ENCODE measurements around the gene C1QTNF12.

C1QTNF12 gene

DNA sequence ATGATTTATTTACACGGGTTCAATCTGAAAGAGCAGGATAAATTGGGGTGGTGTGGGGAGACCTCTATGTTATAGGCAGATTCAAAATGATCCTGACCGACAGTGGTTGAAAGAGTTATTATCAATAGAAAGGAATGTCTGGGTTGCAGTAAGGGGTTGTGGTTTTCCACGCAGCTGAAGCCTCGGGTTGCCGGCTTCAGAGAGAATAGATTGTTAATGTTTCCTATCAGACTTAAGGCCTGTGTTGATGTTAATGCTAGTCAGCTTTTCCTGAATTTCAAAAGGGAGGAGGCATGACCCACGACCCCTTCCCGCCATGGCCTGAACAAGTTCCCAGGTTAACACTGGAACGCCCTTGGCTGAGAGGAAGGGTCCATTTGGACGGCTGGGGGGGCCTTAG, 29.3 kb upstream of the C1QTNF12 start:
- TF ChIP-seq TCF12 (IDR thresholded peaks at IDR 0.05; ENCODE audit: low read depth) (no peak), FOXM1 (IDR thresholded peaks at IDR 0.05; ENCODE audit: borderline replicate concordance, low read depth) (no peak), TAF1 (IDR thresholded peaks at IDR 0.05; ENCODE audit: low read depth) (no peak), ZBTB7A (IDR thresholded peaks at IDR 0.05; ENCODE audit: low read depth) (no peak), RAD21 (IDR thresholded peaks at IDR 0.05; ENCODE audit: low read depth) (no peak), EP300 (IDR thresholded peaks at IDR 0.05; ENCODE audit: borderline replicate concordance) (no peak), NFIC (IDR thresholded peaks at IDR 0.05) (no peak), EGR1 (IDR thresholded peaks at IDR 0.05) (no peak), YY1 (IDR thresholded peaks at IDR 0.05; ENCODE audit: low read depth) (no peak)
- TF ChIP-seq, protein P1, sequence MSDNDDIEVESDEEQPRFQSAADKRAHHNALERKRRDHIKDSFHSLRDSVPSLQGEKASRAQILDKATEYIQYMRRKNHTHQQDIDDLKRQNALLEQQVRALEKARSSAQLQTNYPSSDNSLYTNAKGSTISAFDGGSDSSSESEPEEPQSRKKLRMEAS (IDR thresholded peaks at IDR 0.05) = no peak

DNA sequence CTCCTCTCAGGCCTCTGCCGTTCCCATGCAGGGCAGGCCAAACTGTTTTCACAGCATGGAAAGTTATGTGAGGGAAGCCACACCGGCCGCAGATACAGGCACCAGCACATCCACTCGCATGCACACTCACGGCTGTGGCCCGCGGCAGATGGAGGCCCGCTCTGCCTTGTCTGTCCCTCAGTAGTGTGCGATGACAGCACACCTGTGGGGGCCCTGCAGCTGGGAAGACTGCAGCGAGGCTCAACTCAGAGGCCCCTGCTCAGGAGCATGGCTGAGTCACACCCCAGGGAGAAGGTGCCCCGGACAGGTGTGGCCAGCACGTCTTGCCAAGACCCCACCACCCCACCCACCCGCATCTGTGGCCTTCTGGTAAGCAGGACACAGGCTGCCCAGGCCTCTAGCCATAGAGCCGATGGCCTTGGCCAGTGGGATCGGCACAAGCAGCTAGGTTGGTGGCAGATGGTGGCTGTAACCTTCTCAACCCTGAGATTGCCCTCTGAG, 28.5 kb upstream of the C1QTNF12 start:
- TF ChIP-seq, protein P2, sequence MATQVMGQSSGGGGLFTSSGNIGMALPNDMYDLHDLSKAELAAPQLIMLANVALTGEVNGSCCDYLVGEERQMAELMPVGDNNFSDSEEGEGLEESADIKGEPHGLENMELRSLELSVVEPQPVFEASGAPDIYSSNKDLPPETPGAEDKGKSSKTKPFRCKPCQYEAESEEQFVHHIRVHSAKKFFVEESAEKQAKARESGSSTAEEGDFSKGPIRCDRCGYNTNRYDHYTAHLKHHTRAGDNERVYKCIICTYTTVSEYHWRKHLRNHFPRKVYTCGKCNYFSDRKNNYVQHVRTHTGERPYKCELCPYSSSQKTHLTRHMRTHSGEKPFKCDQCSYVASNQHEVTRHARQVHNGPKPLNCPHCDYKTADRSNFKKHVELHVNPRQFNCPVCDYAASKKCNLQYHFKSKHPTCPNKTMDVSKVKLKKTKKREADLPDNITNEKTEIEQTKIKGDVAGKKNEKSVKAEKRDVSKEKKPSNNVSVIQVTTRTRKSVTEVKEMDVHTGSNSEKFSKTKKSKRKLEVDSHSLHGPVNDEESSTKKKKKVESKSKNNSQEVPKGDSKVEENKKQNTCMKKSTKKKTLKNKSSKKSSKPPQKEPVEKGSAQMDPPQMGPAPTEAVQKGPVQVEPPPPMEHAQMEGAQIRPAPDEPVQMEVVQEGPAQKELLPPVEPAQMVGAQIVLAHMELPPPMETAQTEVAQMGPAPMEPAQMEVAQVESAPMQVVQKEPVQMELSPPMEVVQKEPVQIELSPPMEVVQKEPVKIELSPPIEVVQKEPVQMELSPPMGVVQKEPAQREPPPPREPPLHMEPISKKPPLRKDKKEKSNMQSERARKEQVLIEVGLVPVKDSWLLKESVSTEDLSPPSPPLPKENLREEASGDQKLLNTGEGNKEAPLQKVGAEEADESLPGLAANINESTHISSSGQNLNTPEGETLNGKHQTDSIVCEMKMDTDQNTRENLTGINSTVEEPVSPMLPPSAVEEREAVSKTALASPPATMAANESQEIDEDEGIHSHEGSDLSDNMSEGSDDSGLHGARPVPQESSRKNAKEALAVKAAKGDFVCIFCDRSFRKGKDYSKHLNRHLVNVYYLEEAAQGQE (IDR thresholded peaks at IDR 0.05; ENCODE audit: low read depth) = no peak
- TF ChIP-seq YY1 (IDR thresholded peaks at IDR 0.05; ENCODE audit: low read depth) (no peak), FOXM1 (IDR thresholded peaks at IDR 0.05; ENCODE audit: borderline replicate concordance, low read depth) (no peak), RAD21 (IDR thresholded peaks at IDR 0.05; ENCODE audit: low read depth) (no peak), TAF1 (IDR thresholded peaks at IDR 0.05; ENCODE audit: low read depth) (no peak), NFIC (IDR thresholded peaks at IDR 0.05) (no peak), TCF12 (IDR thresholded peaks at IDR 0.05; ENCODE audit: low read depth) (no peak), ZBTB7A (IDR thresholded peaks at IDR 0.05; ENCODE audit: low read depth) (no peak)
- TF ChIP-seq, protein P3, sequence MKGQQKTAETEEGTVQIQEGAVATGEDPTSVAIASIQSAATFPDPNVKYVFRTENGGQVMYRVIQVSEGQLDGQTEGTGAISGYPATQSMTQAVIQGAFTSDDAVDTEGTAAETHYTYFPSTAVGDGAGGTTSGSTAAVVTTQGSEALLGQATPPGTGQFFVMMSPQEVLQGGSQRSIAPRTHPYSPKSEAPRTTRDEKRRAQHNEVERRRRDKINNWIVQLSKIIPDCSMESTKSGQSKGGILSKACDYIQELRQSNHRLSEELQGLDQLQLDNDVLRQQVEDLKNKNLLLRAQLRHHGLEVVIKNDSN (IDR thresholded peaks at IDR 0.05) = no peak

DNA sequence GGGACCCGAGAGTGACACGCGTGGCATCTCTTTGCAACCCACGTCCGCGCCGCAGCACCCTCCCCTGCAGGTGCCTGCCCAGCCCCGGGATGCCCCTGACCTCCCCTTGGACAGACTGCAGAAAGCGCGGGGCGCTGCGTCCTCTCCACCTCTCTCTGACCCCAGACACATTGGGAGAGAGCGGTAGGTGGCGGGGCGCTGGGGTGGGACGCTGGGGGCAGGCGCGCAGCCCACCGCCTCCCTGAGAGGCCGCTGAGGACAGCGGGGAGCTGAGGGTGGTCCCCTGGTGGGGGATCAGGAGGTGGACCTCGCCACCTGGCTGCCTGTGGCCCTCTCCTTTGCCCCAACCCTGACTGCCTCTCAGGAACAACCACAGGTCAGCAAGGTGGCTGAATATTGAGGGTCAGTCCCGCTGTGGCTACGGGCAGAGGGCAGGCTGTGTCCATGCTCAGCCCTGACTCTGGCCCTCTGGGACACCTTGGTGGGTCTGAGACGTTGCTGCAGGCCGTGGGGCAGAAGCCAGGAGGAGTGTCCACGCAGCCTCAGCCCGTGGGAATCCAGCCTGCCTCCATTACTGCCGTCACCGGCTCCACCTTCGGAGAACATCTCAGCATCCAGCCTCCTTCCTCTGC, 27.9 kb upstream of the C1QTNF12 start:
- TF ChIP-seq YY1 (IDR thresholded peaks at IDR 0.05; ENCODE audit: low read depth) (no peak), EGR1 (IDR thresholded peaks at IDR 0.05) (no peak), FOXM1 (IDR thresholded peaks at IDR 0.05; ENCODE audit: borderline replicate concordance, low read depth) (no peak), EP300 (IDR thresholded peaks at IDR 0.05; ENCODE audit: borderline replicate concordance) (no peak), CREB1 (IDR thresholded peaks at IDR 0.05; ENCODE audit: low read depth) (no peak), RAD21 (IDR thresholded peaks at IDR 0.05; ENCODE audit: low read depth) (no peak), TEAD4 (IDR thresholded peaks at IDR 0.05) (no peak)

DNA sequence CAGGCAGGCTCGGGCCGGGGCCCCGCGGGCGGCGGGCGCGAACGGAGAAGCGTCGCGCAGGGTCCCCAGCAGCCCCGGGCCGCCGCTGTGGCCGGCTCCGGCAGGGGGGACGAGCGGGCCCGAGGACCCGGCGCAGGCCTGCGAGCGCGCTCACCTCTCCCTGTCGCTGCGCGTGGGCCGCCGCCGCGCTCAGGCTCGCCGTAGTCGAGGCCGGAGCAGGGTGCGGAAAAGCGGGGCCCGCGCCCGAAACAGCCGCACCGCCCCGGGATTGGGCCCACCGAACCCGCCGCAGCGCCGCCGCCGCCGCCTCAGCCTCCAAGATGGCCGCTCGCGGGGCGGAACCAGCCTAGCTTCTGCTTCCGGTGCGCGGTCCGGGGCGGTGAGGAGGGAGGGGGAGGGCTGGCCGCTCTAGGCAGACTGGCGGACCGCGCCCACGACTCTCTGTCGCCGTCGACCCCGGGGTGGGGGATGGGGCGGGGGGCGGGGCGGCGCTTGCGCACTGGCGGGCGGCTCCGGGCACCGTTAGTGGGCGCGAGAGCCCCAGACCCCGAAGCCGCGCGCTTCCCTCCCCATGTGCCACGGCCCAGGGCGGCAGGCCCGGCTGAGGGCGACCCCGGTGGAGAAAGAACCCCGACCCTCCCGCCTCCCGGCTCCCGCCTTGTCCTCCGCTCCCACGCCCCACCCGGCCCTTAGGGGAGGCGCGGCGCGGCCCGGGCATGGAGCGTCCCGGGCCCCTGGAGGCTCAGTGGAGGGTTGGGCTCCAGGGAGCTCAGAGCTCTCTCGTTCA, 27.2 kb upstream of the C1QTNF12 start, which contains the start of gene UBE2J2:
TSS of gene UBE2J2 (minus strand) at position 343 of the 787 bp plus-strand sequence. CDS start 5,862 bp downstream, outside the sequence.
- 0 out of 2 replicates have a peak, but pooled peaks have one; percentile 19 for TF ChIP-seq TEAD4 (IDR thresholded peaks at IDR 0.05)
- peak; percentile 97 for TF ChIP-seq YY1 (IDR thresholded peaks at IDR 0.05; ENCODE audit: low read depth)
- TF ChIP-seq EGR1 (IDR thresholded peaks at IDR 0.05) = peak; percentile 66; the same call in 1 of the 2 replicates
- TF ChIP-seq EP300 (IDR thresholded peaks at IDR 0.05; ENCODE audit: borderline replicate concordance) = peak; percentile 58; the same call in 1 of the 2 replicates
- no peak for TF ChIP-seq FOXM1 (IDR thresholded peaks at IDR 0.05; ENCODE audit: borderline replicate concordance, low read depth)
- no peak for TF ChIP-seq NFIC (IDR thresholded peaks at IDR 0.05)
- TF ChIP-seq RAD21 (IDR thresholded peaks at IDR 0.05; ENCODE audit: low read depth) = no peak
- peak; percentile 80 for TF ChIP-seq TAF1 (IDR thresholded peaks at IDR 0.05; ENCODE audit: low read depth)
- TF ChIP-seq, protein P2 (IDR thresholded peaks at IDR 0.05; ENCODE audit: low read depth) = no peak
- TF ChIP-seq CEBPB (IDR thresholded peaks at IDR 0.05) = no peak
- TF ChIP-seq TCF12 (IDR thresholded peaks at IDR 0.05; ENCODE audit: low read depth) = peak; percentile 69; the same call in 1 of the 2 replicates
- TF ChIP-seq ZBTB7A (IDR thresholded peaks at IDR 0.05; ENCODE audit: low read depth) = peak; percentile 81
- TF ChIP-seq, protein P1 (IDR thresholded peaks at IDR 0.05) = peak; percentile 79
- no peak for TF ChIP-seq CREB1 (IDR thresholded peaks at IDR 0.05; ENCODE audit: low read depth)
- TF ChIP-seq, protein P3 (IDR thresholded peaks at IDR 0.05) = 0 out of 2 replicates have a peak, but pooled peaks have one; percentile 22

DNA sequence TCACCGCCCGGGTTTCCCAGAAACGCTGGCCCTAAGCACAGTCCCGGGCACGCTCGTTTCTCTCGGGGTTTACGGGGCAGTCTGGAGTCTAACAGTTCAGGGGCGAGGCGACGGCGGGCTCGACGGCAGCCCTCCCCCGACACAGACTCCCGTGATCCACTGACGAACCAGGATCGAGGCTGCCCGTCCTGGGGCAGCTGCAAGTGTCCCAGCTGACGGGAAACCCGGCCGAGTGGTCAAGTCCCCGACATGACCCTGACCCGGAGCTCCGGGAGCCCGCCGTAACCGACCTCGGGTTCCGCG, 26.6 kb upstream of the C1QTNF12 start:
- no peak for TF ChIP-seq EP300 (IDR thresholded peaks at IDR 0.05; ENCODE audit: borderline replicate concordance)
- TF ChIP-seq, protein P3 (IDR thresholded peaks at IDR 0.05) = no peak
- TF ChIP-seq, protein P2 (IDR thresholded peaks at IDR 0.05; ENCODE audit: low read depth) = no peak
- no peak for TF ChIP-seq ZBTB7A (IDR thresholded peaks at IDR 0.05; ENCODE audit: low read depth)
- TF ChIP-seq FOXM1 (IDR thresholded peaks at IDR 0.05; ENCODE audit: borderline replicate concordance, low read depth) = no peak
- TF ChIP-seq RAD21 (IDR thresholded peaks at IDR 0.05; ENCODE audit: low read depth) = no peak
- TF ChIP-seq TCF12 (IDR thresholded peaks at IDR 0.05; ENCODE audit: low read depth) = no peak
- no peak for TF ChIP-seq NFIC (IDR thresholded peaks at IDR 0.05)
